Cardiac fibroblast (primary cell): Measurements from ENCODE around the gene PODNL1.

Experiments
- DNase-seq, 2 donors: peaks; one replicate each; pipeline versions ENCODE4 v3.0.0 to v3.0.0-alpha.2; 2010; ENCODE audit warnings: low read depth in 2 of 2
- H3K4me3 ChIP-seq, 2 donors: replicated peaks in 1 of 2; 1 replicate in 1 of 2; 2 replicates in 1 of 2; pipeline ENCODE4 v1.5.1; 2011; ENCODE audit warnings: low read depth in 2 of 2, low read length in 2 of 2, mild to moderate bottlenecking in 2 of 2, moderate library complexity in 1 of 2
- TF ChIP-seq, protein P1 (sequence below): IDR thresholded peaks from one replicate; pipeline ENCODE4 v1.5.1; 2011; ENCODE audit warnings: low read depth, mild to moderate bottlenecking, low read length, inconsistent platforms

PODNL1 gene

DNA sequence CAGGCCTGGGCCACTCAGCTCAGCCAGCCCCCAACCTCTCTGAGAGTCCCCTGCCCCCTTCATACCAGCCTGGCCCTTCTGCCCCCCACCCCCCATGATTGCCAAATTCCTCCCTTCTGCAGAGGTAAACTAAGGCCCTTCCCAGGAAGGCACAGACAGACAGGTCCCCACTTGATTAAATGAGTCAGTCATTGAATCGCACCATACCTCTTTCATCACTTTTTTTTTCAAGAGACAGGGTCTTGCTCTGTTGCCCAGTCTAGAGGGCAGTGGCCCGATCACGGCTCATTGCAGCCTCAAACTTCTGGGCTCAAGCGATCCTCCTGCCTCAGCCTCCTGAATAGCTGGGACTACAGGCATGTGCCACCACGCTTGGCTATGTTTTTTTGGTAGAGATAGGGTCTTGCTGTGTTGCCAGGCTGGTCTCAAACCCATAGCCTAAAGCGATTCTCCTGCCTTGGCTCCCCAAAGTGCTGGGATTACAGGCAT, 6.0 kb downstream of the PODNL1 start:
- TF ChIP-seq, protein P1, sequence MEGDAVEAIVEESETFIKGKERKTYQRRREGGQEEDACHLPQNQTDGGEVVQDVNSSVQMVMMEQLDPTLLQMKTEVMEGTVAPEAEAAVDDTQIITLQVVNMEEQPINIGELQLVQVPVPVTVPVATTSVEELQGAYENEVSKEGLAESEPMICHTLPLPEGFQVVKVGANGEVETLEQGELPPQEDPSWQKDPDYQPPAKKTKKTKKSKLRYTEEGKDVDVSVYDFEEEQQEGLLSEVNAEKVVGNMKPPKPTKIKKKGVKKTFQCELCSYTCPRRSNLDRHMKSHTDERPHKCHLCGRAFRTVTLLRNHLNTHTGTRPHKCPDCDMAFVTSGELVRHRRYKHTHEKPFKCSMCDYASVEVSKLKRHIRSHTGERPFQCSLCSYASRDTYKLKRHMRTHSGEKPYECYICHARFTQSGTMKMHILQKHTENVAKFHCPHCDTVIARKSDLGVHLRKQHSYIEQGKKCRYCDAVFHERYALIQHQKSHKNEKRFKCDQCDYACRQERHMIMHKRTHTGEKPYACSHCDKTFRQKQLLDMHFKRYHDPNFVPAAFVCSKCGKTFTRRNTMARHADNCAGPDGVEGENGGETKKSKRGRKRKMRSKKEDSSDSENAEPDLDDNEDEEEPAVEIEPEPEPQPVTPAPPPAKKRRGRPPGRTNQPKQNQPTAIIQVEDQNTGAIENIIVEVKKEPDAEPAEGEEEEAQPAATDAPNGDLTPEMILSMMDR, result no peak
- DNase-seq, result no peak
- no peak overlapping the region for H3K4me3 ChIP-seq

DNA sequence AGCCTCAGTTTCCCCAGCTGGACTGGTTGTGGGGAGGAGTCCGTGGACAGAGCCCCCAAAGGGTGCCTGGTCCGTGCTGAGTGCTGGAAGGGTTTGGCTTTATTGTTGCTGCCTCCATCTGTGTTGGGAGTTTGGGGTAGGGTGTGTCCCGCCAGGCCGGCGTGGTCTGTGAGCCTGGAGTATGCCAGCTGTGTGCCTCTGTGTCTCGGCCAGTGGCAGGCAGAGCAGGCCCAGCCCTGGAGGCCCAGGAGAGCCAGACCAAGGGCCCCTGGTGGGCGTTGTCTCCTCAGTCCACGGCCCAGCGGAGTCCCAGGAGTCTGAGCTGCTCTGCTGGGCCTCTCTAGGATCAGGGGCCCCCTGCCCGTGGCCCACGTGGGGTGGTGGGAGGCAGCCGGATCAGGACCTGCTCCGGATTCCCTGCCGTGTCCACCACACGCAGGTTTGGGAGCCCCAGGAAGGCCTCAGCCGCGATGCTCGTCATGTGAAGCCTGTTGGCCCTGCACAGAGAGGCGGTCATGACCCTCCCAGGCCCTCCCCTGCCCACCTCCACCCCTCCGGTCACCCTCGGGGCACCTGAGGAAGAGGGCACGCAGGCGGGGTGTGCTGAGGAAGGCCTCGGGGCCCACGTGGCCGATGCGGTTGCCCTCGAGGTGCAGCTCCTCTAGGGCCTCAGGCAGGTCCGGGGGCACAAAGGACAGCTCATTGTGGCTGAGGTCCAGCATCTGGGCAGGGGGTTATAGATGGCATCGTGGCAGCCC, 6.6 kb downstream of the PODNL1 start:
- TF ChIP-seq, protein P1, result no peak
- H3K4me3 ChIP-seq, result no peak overlapping the region
- no peak for DNase-seq

DNA sequence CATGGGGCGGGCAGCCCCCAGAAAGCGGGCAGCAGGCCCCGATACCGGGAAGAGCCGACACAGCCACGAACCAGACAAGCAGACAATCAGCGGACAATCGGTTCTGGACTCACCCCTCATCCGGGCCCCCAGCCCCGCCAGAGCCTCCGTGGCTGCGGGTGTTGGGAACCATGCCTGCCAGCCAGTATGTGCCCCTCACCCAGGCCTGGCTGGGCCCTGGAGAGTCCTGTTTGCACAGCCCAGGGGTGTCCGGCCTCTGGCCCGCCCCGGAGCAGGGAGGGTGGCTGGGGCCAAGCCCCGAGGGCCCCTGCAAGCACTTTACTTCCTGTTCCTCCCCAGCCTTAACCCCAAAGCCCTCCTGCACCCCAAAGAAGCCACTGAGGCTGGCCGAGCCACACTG, 7.8 kb downstream of the PODNL1 start:
- TF ChIP-seq, protein P1, result no peak
- no peak overlapping the region for H3K4me3 ChIP-seq

DNA sequence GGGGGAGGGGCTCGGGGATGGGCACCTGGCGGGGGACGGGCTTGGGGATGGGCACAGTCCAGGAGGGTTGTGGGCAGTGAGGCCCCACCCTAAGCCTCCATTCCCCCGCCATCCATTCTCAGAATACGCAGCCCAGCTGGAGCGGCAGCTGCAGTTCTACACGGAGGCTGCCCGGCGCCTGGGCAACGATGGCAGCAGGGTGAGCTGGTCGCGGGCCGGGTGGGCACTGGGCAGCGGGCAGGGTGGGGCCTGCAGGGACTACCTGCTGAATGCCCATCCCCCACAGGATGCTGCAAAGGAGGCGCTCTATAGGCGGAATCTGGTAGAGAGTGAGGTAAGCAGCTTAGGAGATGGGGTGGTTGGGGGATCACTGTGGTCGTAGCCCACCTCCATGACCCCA, 8.3 kb downstream of the PODNL1 start:
- TF ChIP-seq, protein P1, result no peak
- H3K4me3 ChIP-seq, result no peak overlapping the region
- DNase-seq, result no peak

More for the DNA sequence above, 7.8 kb downstream of the PODNL1 start:
- no peak for DNase-seq

DNA sequence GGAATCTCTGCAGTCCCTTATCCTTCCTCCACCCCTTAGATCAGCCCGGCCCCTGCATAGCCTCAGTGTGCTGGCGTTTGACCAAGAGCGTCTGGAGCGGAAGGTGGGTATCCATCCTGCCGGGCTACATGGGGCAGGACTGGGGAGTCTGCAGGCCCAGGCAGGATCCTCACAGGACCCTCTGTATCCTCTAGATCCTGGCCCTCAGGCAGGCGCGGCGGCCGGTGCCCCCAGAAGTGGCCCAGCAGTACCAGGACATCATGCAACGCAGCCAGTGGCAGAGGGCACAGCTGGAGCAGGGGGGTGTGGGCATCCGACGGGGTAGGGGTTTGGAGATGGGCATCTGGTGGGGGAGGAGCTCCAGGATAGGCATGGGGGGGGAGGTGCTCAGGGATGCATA, 8.9 kb downstream of the PODNL1 start:
- H3K4me3 ChIP-seq, result no peak overlapping the region
- TF ChIP-seq, protein P1, result no peak
- no peak for DNase-seq

DNA sequence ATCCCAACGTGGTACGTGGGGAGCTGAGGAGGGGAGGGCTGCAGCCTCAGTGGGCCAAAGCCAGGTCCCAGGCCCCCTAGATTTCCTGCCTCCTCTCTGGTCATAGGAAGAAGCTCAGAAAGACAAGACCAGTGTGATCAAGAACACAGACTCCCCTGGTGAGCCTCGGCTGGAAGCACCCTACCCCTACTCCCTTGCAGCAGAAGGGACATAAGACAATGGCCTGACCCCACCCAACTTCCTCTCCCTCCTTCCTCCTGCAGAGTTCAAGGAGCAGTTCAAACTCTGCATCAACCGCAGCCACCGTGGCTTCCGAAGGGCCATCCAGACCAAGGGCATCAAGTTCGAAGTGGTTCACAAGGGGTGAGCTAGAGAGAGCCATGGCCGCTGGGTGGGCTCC, 11.5 kb downstream of the PODNL1 start:
- no peak for DNase-seq
- TF ChIP-seq, protein P1, result no peak
- no peak overlapping the region for H3K4me3 ChIP-seq
